Measurements from ENCODE around the gene PTPRM. TPM values are rescaled to one million over a fixed set of nuclear protein-coding genes. Genes with fewer than 3 reads are reported as not detected.

PTPRM gene
- total RNA-seq, 1 experiment from 2014 or later: 14.5 TPM

GRCh38 chr18:7579918-7580542, 12.9 kb downstream of the PTPRM start:
- CTCF ChIA-PET: no interaction called here
- POLR2A ChIA-PET: no interaction called here
- RAD21 ChIA-PET (ENCODE audit: low non-redundant PET in 1 of 2, low total read pairs in 2 of 2, uncharacterized antibody in 2 of 2, unreplicated experiment in 2 of 2): no interaction called here
- DNase-seq (ENCODE audit: low read depth, low spot score) (no peak), ATAC-seq (no peak)
- Histone ChIP-seq H3K9ac (ENCODE audit: low read length) (no peak overlapping the region), H3K9me2 (ENCODE audit: insufficient read depth) (no peaks in the 10 kb centered on the region), H3K27ac (ENCODE audit: low read depth, low read length) (no peak overlapping the region), H3K4me1 (ENCODE audit: control insufficient read depth in 1 of 2, insufficient read depth in 2 of 2, low read length in 2 of 2) (no peaks in the 10 kb centered on the region), H3K36me3 (ENCODE audit: control insufficient read depth in 1 of 2, insufficient read depth in 2 of 2, low read length in 2 of 2) (no peaks in the 10 kb centered on the region), H3K9me3 (ENCODE audit: control insufficient read depth in 1 of 2, insufficient read depth in 1 of 2, low read depth in 1 of 2, low read length in 2 of 2) (no peaks in the 10 kb centered on the region), H2AFZ (ENCODE audit: low read depth, low read length, poor library complexity, severe bottlenecking) (no peak overlapping the region), H4K20me1 (ENCODE audit: insufficient read depth) (no peaks in the 10 kb centered on the region), H3K4me3 (replicated peaks in 1 of 2; ENCODE audit: low read depth in 1 of 2, low read length in 2 of 2) (no peak overlapping the region), H3K4me2 (ENCODE audit: low read length) (no peak overlapping the region), H3K27me3 (ENCODE audit: insufficient read depth, low read length) (no peaks in the 10 kb centered on the region), H3K79me2 (ENCODE audit: insufficient read depth, low read length) (no peaks in the 10 kb centered on the region)
- BruUV-seq (replicated peaks): no TSS peak
- TF ChIP-seq FOSL1 (IDR thresholded peaks at IDR 0.05; ENCODE audit: low read depth) (no peak), CBX3 (IDR thresholded peaks at IDR 0.05; ENCODE audit: low read depth) (no peak), EZH2 (IDR thresholded peaks at IDR 0.05) (no peak), TCF7L2 (IDR thresholded peaks at IDR 0.05; ENCODE audit: borderline replicate concordance, extremely low read depth, insufficient read depth, insufficient read length) (no peak), SRF (IDR thresholded peaks at IDR 0.05; ENCODE audit: low read depth) (no peak), YY1 (IDR thresholded peaks at IDR 0.05; ENCODE audit: extremely low read depth, insufficient replicate concordance, low read depth, low read length) (no peak)
- intact Hi-C loops (cut with micrococcal nuclease): no loop called here

DNA sequence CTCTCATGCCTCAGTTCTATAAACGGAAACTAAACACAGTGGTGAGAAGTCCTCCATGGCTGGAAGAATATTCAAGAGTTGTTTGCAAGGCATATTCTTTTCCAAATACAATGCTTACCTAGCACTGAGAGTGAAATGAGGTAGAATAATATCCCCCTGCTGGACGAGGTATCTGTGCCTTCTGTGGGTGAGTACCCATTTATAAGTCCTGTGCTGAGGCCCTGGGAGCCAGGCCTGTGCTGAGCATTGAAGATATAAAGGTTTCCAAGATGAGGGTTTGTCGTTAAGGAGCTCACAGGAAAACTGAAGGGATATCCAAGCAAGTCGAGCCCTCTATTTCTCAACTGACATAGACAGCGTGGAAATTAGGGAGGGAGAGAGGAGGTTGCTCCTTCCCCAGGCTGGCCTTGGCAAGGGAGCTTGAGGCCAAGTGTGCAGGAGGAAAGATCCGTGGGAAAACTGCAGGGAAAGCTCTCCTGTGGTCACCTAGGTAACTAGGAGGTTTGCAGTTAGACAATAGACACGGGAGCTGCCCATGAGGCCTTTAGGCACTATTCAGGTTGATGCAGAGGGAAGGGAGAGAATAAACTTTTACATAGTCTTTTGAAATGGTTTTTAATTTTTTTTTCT, 17.6 kb downstream of the PTPRM start:
- POLR2A ChIA-PET: no interaction called here
- no peak for ATAC-seq

More for the DNA sequence above, 17.6 kb downstream of the PTPRM start:
- ChIA-PET RAD21 (ENCODE audit: low non-redundant PET in 1 of 2, low total read pairs in 2 of 2, uncharacterized antibody in 2 of 2, unreplicated experiment in 2 of 2) (no interaction called here), CTCF (no interaction called here)
- no TSS peak for BruUV-seq (replicated peaks)
- Histone ChIP-seq H2AFZ (ENCODE audit: low read depth, low read length, poor library complexity, severe bottlenecking) (no peak overlapping the region), H3K27me3 (ENCODE audit: insufficient read depth, low read length) (no peaks in the 10 kb centered on the region), H3K9me3 (ENCODE audit: control insufficient read depth in 1 of 2, insufficient read depth in 1 of 2, low read depth in 1 of 2, low read length in 2 of 2) (no peaks in the 10 kb centered on the region), H3K79me2 (ENCODE audit: insufficient read depth, low read length) (no peaks in the 10 kb centered on the region), H3K9ac (ENCODE audit: low read length) (no peak overlapping the region), H3K36me3 (ENCODE audit: control insufficient read depth in 1 of 2, insufficient read depth in 2 of 2, low read length in 2 of 2) (no peaks in the 10 kb centered on the region), H3K9me2 (ENCODE audit: insufficient read depth) (no peaks in the 10 kb centered on the region), H3K27ac (ENCODE audit: low read depth, low read length) (no peak overlapping the region), H3K4me2 (ENCODE audit: low read length) (no peak overlapping the region), H3K4me1 (ENCODE audit: control insufficient read depth in 1 of 2, insufficient read depth in 2 of 2, low read length in 2 of 2) (no peaks in the 10 kb centered on the region), H4K20me1 (ENCODE audit: insufficient read depth) (no peaks in the 10 kb centered on the region), H3K4me3 (replicated peaks in 1 of 2; ENCODE audit: low read depth in 1 of 2, low read length in 2 of 2) (no peak overlapping the region)
- TF ChIP-seq, protein P1, sequence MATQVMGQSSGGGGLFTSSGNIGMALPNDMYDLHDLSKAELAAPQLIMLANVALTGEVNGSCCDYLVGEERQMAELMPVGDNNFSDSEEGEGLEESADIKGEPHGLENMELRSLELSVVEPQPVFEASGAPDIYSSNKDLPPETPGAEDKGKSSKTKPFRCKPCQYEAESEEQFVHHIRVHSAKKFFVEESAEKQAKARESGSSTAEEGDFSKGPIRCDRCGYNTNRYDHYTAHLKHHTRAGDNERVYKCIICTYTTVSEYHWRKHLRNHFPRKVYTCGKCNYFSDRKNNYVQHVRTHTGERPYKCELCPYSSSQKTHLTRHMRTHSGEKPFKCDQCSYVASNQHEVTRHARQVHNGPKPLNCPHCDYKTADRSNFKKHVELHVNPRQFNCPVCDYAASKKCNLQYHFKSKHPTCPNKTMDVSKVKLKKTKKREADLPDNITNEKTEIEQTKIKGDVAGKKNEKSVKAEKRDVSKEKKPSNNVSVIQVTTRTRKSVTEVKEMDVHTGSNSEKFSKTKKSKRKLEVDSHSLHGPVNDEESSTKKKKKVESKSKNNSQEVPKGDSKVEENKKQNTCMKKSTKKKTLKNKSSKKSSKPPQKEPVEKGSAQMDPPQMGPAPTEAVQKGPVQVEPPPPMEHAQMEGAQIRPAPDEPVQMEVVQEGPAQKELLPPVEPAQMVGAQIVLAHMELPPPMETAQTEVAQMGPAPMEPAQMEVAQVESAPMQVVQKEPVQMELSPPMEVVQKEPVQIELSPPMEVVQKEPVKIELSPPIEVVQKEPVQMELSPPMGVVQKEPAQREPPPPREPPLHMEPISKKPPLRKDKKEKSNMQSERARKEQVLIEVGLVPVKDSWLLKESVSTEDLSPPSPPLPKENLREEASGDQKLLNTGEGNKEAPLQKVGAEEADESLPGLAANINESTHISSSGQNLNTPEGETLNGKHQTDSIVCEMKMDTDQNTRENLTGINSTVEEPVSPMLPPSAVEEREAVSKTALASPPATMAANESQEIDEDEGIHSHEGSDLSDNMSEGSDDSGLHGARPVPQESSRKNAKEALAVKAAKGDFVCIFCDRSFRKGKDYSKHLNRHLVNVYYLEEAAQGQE (IDR thresholded peaks at IDR 0.05; ENCODE audit: low read depth): no peak
- DNase-seq (ENCODE audit: low read depth, low spot score): no peak
- intact Hi-C loops (cut with micrococcal nuclease): no loop called here

Measured in HCT116 (cell line).